CD4-positive, alpha-beta T cell treated with Interleukin-15 for 1 hour (primary cell): ENCODE data around the gene LCN10.

ENCODE experiments used
- DNase-seq: peaks from one replicate; pipeline ENCODE4 v3.0.0-alpha.2; 2020

The LCN10 gene

DNA sequence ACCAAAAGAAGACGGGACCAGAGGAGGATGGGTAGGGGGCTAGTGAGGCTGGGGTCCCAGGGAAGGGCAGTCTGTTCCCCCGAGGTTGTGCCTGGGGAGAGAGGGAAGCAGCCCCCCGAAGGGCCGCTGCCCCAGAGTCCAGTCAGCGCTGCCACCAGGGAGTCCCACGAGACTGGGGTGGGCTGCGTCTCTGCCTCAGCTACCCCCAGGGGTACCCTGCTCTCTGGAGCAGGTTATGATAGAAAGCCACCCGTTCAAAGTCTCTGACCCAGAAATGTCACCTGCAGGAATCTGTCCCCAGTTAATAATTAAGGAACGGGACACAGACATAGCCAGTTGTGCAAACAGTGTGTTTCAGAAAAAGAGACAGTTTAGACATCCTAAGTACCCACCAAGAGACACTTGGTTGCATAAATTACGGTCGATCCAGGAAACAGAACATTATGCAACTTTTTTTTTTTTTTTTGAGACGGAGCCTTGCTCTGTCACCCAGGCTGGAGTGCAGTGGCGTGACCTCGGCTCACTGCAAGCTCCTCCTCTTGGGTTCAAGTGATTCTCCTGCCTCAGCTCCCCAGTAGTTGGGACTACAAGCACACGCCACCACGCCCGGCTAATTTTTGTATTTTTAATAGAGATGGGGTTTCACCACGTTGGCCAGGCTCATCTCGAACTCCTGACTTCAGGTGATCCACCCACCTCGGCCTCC lies 44.8 kb downstream of the LCN10 start:
- peak; percentile 36 for DNase-seq

DNA sequence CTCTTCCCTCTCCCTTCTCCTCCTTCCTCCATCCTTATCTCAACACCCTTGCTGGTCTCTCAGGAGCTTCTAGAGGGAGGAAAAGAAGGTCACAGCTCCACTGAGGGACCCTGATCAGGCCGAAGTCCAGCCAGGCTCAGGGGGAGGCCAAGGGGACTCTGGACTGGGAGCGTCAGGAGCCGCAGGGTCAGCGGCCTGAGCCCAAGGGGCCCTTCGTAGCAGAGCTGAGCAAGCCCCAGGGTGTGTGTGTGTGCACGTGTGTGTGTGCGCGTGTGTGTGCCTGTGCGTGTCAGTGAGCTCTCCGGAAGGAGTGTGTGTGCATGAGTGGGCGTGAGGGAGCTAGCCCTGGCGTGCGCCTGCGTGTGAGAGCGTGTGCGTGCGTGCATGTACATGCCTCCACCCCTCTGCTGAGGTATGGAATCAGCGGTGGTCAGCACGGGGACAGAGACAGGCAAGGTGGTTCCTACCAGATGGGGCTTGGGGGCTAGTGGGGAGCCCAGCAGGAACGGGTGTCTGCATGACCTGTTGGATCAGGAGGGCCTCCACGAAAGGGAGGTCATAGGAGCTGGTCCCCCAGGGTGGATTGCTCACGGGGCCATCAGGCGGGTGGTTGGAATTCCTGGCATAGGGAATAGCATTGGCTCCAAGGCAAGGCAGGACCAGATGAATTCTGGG lies 45.5 kb downstream of the LCN10 start:
- no peak for DNase-seq

DNA sequence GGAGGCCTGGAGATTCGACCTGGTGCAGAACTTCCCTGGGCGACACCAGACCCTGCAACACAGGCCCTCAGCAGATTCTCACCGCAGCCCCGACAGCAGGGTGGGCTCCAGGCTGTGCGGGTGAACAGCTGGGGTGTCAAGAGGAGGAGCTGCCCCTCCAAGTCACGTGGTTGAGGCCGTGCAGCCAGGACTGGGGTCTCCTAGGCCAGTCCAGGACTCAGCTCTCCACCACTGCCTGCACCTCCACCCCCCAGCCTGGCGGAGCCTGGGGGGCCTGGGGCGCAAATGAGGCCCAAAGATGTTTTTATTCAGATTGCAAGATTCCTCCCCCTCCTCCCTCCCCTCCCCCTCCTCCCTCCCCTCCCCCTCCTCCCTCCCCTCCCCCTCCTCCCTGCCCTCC lies 46.2 kb downstream of the LCN10 start:
- DNase-seq = no peak

DNA sequence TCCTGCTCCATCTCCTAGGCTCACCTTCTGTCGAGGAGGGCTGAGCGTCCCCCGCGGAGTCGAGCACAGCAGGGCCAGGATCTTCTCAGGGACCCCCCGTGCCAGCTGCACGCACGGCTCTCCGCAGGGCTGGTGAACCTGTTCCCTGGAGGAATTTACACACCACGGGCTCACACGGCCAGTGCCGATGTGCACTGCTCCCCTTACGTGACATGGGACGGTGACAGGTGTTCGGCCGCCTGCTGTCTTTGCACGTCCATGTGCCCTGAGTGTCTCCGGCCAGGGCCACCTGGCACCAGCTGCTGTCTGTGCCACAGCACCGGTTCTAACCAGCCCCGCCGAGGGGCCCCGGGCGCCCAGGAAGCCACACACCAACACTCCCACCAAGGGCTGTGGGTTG lies 46.8 kb downstream of the LCN10 start:
- DNase-seq = no peak

DNA sequence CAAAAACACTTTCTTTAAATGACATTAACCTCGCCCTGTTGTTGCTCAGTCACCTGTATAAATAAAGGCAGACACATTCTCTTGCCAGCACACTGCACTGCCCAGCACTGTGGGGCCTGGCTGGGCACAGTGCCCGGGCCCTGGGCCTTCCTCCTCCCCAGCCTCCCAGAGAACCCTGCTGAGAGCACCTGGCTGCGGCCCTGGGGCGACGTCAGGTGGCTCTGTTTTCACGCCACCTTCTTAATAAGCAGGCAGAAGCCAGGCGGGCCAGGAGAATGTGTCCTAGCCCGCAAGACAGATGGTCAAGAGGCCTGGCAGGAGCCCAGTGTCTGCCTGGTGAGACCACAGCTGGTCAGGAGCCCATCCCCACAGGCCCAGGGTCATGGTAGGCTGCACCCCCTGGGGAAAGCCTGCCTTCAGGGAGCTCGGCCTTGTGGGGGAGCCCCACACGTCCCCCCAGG lies 47.3 kb downstream of the LCN10 start:
- DNase-seq = no peak

DNA sequence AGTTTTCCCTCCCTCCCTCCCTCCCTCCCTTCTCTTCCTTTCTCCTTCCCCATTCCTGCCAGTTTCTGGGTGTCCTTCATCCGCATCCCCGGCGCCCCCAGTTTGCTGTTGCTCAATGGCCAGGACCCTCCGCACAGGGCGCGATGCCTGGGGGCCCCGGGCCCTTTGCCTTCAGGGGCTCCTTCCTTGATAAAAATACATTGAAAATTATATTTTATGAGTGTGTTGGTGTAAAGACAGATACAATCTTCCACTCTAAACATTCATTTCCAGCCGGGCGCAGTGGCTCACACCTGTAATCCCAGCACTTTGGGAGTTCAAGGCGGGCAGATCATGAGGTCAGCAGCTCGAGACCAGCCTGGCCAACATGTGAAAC lies 47.9 kb downstream of the LCN10 start:
- DNase-seq = no peak

DNA sequence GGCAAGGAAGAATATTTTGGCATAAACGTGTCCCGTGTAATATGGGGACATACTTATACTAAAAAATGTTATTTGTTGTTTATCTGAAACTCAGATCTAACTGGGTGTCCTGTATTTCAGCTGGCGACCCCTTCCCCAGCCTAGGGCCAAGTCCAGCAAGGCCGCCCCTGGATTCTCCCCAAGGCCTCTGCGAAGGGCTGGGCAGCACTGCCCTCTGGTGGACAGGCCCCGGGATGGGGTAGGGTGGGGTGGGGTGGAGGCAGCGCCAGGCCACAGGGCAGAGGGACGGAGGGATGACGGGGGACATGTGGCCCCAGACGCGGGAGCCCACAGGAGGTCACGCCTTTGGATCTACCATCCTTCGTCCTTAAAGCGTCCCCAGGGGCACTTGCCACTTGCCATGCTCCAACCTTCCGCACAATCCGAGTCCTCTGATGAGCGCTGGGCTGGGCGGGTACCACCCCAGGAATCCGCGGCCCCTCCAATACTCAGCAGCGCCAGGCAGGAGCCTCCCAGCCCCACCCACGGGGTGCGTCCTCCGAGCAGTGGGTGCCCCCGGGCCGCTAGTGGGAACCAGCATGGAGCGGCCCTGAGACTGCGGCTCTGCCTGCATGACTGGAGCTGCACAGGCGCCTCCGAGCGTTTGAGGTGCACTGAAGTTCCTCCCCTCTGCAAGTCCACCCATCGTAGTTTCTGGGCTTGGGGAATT lies 48.4 kb downstream of the LCN10 start:
- DNase-seq = no peak

DNA sequence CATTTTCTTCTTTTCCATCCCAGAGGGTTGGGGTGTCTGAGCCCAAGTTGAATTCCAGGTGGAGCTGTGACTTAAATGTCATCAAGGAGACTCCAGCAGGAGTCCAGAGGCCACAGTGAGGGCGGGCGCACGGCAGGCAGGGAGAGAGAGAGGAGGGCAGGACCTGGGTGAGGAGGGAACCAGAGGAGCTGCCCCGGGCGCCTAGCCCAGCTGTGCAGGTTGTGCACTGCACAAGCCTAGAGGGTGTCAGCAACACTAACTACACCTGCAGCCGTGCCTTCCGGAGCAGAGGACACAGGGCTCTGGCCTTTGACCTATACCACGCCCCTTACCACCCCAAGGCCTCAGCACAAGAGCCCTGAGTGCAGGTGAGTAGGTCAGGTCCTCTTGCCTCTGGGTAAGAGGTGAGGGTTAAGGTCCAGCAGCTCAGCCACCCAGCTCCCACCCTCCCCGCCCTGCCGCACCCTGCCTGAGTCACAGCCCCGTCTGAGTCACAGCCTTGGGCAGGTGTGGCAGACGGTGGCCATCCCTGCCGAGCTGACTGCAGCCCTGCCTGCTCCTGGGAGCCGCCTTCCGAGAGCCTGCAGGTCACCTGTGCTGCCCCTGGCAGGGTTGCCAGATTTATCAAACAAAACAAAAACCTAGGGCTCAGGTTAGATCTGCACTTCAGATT lies 49.1 kb downstream of the LCN10 start:
- no peak for DNase-seq

DNA sequence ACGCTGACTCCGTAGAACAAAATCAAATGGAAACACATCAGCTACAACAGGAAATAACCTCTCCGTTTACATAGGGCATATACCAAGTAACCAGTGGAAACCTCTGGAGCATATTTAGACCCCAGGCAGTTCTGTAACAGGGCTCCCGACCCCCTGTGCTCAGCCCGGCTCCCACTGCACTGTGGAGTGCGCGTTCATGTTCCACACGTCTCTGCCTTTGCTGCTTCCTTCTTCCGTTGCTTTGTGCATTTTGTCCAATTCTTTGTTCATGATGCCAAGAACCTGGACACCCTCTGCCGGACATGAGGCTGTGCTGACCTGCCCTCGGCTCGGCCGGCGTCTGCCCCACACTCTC lies 49.6 kb downstream of the LCN10 start:
- no peak for DNase-seq

DNA sequence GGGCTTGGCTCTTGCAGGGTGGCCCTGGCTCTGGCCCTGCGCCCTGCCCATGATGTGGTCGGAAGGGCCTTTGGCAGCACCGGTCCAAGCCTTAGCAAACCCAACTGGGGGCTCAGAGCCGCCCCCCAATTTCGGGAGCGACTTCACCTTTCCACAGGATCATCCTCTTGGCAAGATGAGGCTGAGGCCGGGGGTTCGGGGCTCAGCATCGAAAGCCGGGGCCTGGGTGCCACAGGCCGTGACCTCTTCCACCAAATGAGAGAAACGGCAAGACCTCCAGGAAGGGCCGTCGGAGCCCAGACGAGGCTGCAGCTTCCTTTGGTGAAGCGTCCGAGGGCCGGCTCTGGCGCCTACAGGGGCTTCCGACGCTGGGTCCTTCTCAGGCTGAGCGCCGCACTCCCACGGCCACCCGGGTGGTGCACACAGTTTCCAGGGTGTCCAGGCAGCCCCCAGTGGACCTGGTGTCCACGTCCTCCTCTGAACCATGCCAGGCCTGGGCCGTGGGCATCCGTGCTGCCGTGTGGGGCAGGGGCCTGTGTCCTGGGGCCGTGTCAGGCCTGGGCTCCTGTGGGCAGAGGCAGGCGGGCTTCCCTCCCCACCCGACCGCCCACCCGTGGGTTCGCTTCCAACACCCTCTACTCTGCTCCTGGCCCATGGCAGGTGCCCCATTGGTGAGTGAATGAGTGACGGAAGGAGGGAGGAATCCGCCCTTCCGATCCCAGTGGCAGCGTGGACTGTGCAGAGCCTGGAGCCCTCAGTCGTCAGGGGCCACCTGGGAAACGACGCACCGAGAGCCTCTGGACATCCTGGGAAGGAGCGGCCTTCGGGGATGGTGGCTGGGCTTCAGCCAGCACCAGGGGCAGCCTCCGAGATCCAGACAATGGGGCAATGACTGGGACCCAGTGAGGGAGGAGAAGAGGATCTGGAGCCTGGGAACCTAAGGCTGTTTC lies 50.3 kb downstream of the LCN10 start:
- no peak for DNase-seq

DNA sequence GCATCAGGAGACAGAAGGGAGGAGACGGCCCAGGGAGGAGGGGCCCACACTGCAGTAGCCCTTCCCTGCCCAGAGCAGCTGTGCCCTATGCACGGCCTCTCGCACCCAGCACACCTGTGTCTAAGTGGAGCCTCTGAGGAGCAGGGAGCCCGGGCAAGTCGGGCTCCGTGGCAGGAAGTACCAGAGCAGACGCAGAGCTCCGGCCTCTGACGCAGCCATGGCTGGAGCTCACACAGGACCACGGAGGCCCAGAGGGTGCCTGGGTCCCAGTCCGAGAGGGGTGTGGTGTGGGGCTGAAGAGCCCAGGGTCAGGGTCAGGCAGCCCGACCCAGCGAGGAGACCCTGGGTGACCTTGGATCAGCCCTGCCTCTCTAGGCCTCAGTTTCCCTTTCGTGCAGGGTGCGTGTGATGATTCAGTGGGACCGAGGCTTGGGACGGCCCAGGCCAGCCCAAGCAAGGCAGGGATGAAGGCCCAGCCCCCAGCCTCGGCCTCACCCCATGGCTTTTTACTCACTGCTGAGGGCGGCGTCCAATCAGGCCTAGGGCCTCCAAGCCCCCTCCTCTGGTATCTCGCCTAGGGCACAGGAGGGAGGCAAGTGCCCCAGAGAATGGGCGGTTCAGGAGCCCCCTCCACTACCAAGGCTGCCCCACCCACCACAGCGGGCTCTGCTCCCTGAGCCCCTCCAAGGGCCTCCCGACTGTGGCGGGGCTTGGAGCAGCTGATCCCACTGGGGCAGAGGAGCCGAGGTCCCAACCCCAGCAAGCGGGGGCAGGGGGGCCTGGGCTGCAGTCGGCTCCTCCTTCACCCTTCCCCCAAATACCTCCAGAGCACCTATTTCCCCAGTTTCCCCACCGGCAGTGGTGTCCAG lies 51.2 kb downstream of the LCN10 start:
- DNase-seq = no peak

DNA sequence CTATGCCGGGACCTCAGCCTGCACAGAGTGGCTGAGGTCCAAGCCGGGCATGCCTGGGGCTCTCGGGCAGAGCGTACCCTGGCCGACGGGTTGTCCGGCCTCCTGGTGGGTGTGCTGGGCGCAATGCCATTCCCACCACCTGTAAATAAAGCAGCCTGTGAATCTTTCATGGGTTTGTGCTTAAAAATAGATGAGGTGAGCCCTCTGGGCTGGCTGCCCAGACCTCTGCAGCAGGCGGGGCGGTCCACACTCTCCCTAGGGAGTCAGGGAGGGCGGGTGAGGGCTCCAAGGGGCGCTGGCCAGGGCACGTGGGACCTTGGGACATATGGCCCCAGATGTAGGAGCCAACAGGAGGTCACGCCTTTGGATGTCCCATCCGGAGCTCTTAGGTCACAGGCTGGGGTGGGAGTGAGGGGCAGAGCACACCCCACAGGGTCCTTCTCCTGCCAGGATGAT lies 51.9 kb downstream of the LCN10 start:
- no peak for DNase-seq

DNA sequence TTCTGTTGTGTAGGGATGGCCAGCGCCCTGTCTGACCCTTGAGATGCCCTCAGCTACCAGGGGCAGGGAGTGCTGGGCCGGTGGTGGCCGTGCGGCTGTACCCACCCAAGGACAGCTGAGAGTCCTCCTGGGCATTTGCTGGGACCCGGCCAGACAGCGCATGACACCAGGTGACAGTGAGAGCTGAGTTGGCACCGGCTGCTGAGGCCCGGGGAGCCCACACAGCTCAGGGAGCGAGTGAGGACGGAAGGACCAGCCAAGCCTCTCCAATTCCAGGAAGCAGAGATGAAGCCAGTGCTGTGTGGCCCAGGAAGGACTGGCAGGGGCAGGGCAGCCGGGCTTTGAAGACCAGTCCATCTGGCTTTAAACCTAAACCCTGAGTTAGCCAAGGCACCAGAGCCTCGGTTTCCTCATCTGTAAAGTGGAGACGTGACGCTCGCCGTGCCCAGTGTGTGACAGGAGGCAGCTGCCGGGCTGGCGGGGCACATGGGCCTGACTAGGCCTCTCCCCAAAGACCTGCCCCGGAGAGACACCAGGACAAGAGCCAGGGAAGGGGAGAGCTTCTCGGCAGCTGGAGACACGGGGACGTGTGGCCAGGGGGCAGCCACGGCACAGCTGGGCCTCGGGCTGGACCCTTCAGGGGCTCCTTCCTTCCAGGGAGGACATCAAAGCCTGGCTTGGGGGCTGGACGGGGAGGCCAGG lies 52.5 kb downstream of the LCN10 start:
- no peak for DNase-seq

DNA sequence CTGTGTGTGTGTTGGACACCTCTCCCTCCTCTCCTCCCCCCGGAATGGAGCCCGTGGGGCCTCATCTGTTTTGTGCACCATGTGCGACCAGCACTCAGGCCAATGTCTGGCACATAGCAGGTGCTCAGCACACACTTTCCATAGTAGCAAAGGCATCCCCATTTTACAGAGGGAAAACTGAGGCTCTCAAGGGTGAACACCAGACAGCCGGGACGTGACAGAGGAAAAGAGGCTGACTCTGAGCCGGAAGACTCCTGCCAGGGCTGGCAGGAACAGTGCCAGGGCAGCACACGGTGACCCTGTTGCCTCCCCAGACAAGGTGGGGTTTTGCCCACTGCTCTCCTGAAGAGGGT lies 53.7 kb downstream of the LCN10 start:
- no peak for DNase-seq

DNA sequence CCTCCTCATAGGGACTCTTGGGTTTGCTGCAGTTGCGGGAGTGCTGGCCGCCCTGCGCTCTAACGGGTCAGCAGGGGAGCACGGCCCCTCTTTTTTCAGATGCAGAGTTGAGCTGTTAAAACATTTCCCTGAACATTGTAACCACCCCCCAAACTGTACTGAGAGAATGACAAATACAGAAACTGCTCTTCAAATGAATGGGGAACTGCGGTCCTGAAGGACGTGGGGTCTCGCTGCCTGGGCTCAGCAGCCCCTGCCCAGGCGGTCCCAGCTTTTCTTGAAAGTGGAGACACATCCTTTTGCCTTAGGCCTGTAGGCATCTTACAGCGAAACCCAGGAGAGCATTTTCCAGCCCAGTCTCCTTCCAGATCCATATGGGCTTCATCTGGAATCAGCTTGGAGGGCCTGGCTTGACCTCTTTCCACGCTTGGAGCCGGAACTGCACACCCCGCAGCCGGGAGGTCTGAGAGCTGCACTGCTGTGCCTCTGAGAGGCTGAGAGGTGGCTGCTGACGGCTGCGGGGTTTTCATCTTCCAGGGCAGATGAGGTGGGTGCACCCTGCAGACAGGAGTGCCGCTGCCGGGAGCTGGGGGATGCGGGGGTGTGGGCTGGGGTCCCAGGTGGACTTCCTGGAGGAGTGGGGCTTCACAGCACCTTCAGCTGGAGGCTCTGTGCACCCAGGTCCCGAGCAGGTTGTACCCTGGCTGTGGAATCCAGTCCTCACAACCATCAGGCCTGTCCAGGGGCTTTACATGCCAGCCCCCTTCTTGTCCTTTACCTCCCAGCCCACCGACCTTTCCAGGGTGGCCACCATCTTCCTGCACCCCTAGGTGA lies 54.2 kb downstream of the LCN10 start:
- DNase-seq = no peak
